HepG2 (cell line): Measurements from ENCODE around the gene NUP62. TPM values are rescaled to one million over a fixed set of nuclear protein-coding genes. Genes with fewer than 3 reads are reported as not detected.

Experiments
- ATAC-seq: fragments of 200-7000 bp; cut with Tn5 transposase; 3 replicates; pipeline ENCODE4 v1.9.1; 2020; ENCODE audit warnings: mild to moderate bottlenecking, moderate library complexity
- BruUV-seq: library from RNA; stranded (reverse); fragments of 400-500 nt; replicated peaks from 2 replicates; lab custom pipeline; 2021; lab: Mats Ljungman, UMichigan
- CTCF ChIA-PET: fragments of 300-600 bp; formaldehyde crosslinking; extraction: SDS; loops from one replicate; lab custom pipeline; 2021; ENCODE audit warnings: low total read pairs, inconsistent platforms, low intra/inter-chr PET ratio; lab: Yijun Ruan, JAX
- POLR2A ChIA-PET: fragments of 350-600 bp; sonication (Branson Sonifier 250); formaldehyde crosslinking; loops from one replicate; lab custom pipeline; 2020; ENCODE audit warnings: antibody characterized with exemption, inconsistent platforms; lab: Yijun Ruan, JAX
- DNase-seq: peaks from one replicate; pipeline ENCODE4 v3.0.0-alpha.2; 2015; ENCODE audit warnings: low spot score
- FAIRE-seq: peaks from 3 replicates; lab custom pipeline; 2011; peaks lifted over from hg19 to GRCh38; lab: Jason Lieb, UNC
- H2AFZ ChIP-seq: one replicate; pipeline ENCODE4 v1.6.1; 2011; ENCODE audit warnings: low read length, inconsistent platforms
- H3K27ac ChIP-seq: fragments of 300-600 bp; 3 replicates; pipeline ENCODE4 v1.8.0; 2011; ENCODE audit warnings: mixed run types, mild to moderate bottlenecking, mixed read lengths, low read length, inconsistent platforms; ENCODE audit not compliant: insufficient read depth; ENCODE audit errors: extremely low read length
- H3K27me3 ChIP-seq, 2 experiments: fragments of 200-600 bp in 1 of 2; 2 replicates in 1 of 2; 3 replicates in 1 of 2; pipeline versions ENCODE4 v1.6.0 to v1.8.0; 2011; ENCODE audit warnings: low read length in 2 of 2, mild to moderate bottlenecking in 2 of 2, moderate library complexity in 2 of 2, inconsistent platforms in 1 of 2; ENCODE audit not compliant: insufficient read depth in 2 of 2, control insufficient read depth in 1 of 2
- H3K36me3 ChIP-seq, 2 experiments: fragments of 200-600 bp in 1 of 2; replicated peaks in 1 of 2; 2 replicates in 1 of 2; 3 replicates in 1 of 2; pipeline versions ENCODE4 v1.5.1 to v1.8.0; 2011; ENCODE audit warnings: low read length in 2 of 2, inconsistent platforms in 1 of 2; ENCODE audit not compliant: insufficient read depth in 2 of 2, control insufficient read depth in 1 of 2
- H3K4me1 ChIP-seq: 2 replicates; pipeline ENCODE4 v1.5.1; 2012; ENCODE audit warnings: low read length, inconsistent platforms; ENCODE audit not compliant: insufficient read depth
- H3K4me2 ChIP-seq: 2 replicates; pipeline ENCODE4 v1.6.0; 2011; ENCODE audit warnings: low read depth, low read length, inconsistent platforms
- H3K4me3 ChIP-seq, 3 experiments: fragments of 200-600 bp in 1 of 3; sonication (generic), shearing (Covaris generic) in 1 of 3; replicated peaks in 1 of 3; 2 replicates each; pipeline ENCODE4 v1.5.1; 2011 to 2016; ENCODE audit warnings: low read length in 3 of 3, inconsistent platforms in 2 of 3, low read depth in 2 of 3, mild to moderate bottlenecking in 2 of 3, control low read depth in 1 of 3, mixed read lengths in 1 of 3; ENCODE audit not compliant: insufficient read depth in 1 of 3
- H3K79me2 ChIP-seq: one replicate; pipeline ENCODE4 v1.6.1; 2011; ENCODE audit warnings: low read length, inconsistent platforms; ENCODE audit not compliant: insufficient read depth
- H3K9ac ChIP-seq: 2 replicates; pipeline ENCODE4 v1.6.0; 2011; ENCODE audit warnings: mild to moderate bottlenecking, low read depth, low read length, inconsistent platforms; ENCODE audit not compliant: insufficient read depth
- H3K9me3 ChIP-seq: 2 replicates; pipeline ENCODE4 v1.5.1; 2012; ENCODE audit warnings: mild to moderate bottlenecking, low read length
- H4K20me1 ChIP-seq: 2 replicates; pipeline ENCODE4 v1.6.0; 2011; ENCODE audit warnings: inconsistent platforms, mild to moderate bottlenecking, low read length, moderate library complexity; ENCODE audit not compliant: insufficient read depth
- DMAP1 ChIP-seq: IDR thresholded peaks from 2 replicates; pipeline ENCODE4 v1.6.1; 2016
- TCF7L2 ChIP-seq: IDR thresholded peaks from 2 replicates; pipeline ENCODE4 v1.6.1; 2011; ENCODE audit warnings: mild to moderate bottlenecking, low read depth, low read length, moderate library complexity
- ZFP36L1 ChIP-seq: sonication (generic); formaldehyde crosslinking; IDR thresholded peaks from 2 replicates; pipeline ENCODE4 v1.8.0; 2022; ENCODE audit warnings: mild to moderate bottlenecking, missing genetic modification reagents, moderate library complexity
- ZNF253 ChIP-seq: sonication (generic); formaldehyde crosslinking; IDR thresholded peaks from 2 replicates; pipeline ENCODE4 v1.8.0; 2022; ENCODE audit warnings: mild to moderate bottlenecking, missing genetic modification reagents, borderline replicate concordance
- WGBS: methylation state at CpG from one replicate; pipeline ENCODE4 v1.1.6; 2017; ENCODE audit warnings: low lambda C conversion rate; 5-methylcytosine and 5-hydroxymethylcytosine counted together
- in situ Hi-C: cut with HindIII; loops from 2 replicates; pipeline ENCODE4 v1.10.0; 2017; ENCODE audit warnings: low pct_unique_long_range_greater_than_20kb; ENCODE audit not compliant: extremely low pct_ligation_motif_present
- intact Hi-C: fragments of 100-400 bp; cut with micrococcal nuclease; formaldehyde crosslinking; loops from one replicate; pipeline ENCODE4 v1.10.0; 2022; ENCODE audit not compliant: unreplicated experiment
- polyA plus RNA-seq, 8 experiments: library from polyadenylated mRNA; depleted of rRNA in 3 of 8; stranded (reverse) in 7 of 8; unstranded in 1 of 8; fragments of >200 nt; fragmentation: Illumina TruSeq in 4 of 8; extraction: Trizol in 4 of 8; gene quantifications; 2 replicates each; pipeline versions ENCODE4 v1.2.1 to v1.2.3, GENCODE V29; 2011 to 2016; ENCODE audit warnings: low read depth in 4 of 8, missing spikeins in 1 of 8, mixed read lengths in 1 of 8; ENCODE audit not compliant: insufficient read depth in 1 of 8
- total RNA-seq, 5 experiments: library from RNA; depleted of rRNA; stranded (reverse); fragments of >200 nt; fragmentation: Illumina TruSeq; extraction: Trizol; gene quantifications; 2 replicates each; pipeline ENCODE4 v1.2.3, GENCODE V29; 2016; ENCODE audit warnings: low read depth in 1 of 5
- TF ChIP-seq, protein P1 (sequence below): sonication (generic); formaldehyde crosslinking; IDR thresholded peaks from 2 replicates; pipeline ENCODE4 v1.4.0; 2020; ENCODE audit warnings: missing genetic modification reagents
- TF ChIP-seq, protein P2 (sequence below): IDR thresholded peaks from 2 replicates; pipeline ENCODE4 v1.6.1; 2016
- TF ChIP-seq, protein P3 (sequence below): sonication (generic); formaldehyde crosslinking; IDR thresholded peaks from 2 replicates; pipeline ENCODE4 v1.8.0; 2022; ENCODE audit warnings: mild to moderate bottlenecking, missing genetic modification reagents, borderline replicate concordance

The NUP62 gene
- total and polyA plus RNA-seq, 2 of the 13 experiments (the other 11 are each of a cell fraction or from before 2014, with no cell fraction given), result 16.5 to 41.5 TPM

DNA sequence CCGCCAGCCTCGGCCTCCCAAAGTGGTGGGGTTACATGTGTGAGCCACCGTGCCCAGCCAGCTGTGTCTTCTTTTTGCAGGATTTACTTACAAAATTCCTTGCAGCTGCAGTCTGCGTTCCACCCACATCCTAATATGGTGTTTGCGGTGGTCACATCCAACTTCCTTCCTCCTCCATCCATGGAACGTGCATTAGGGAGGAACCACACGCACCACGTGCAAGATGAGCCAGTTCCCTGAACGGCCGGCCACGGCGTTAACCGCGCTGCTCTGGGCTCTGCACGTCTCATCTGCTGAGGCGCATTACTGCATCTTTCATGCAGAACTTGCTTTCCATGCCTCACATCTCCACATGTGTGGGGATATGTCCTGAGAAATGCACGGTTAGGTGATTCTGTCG, 44.7 kb upstream of the NUP62 start:
- no TSS peak for BruUV-seq
- Histone ChIP-seq H3K4me2 (no peak overlapping the region), H3K79me2 (no peaks in the 10 kb centered on the region), H3K27ac (no peak overlapping the region), H2AFZ (no peak overlapping the region), H4K20me1 (no peaks in the 10 kb centered on the region), H3K36me3 (peaks cover 0 to 1% of the 10 kb centered on the region in 2 experiments; a peak in 1 of 5 replicates), H3K9ac (no peak overlapping the region), H3K9me3 (no peaks in the 10 kb centered on the region), H3K27me3 (peaks cover 0 to 4% of the 10 kb centered on the region in 2 experiments; a peak in 1 of 5 replicates), H3K4me3 (no peak overlapping the region), H3K4me1 (no peaks in the 10 kb centered on the region)
- DNase-seq (no peak), ATAC-seq (no peak), FAIRE-seq (no peak)
- POLR2A ChIA-PET, result no interaction called here
- TF ChIP-seq, protein P1, sequence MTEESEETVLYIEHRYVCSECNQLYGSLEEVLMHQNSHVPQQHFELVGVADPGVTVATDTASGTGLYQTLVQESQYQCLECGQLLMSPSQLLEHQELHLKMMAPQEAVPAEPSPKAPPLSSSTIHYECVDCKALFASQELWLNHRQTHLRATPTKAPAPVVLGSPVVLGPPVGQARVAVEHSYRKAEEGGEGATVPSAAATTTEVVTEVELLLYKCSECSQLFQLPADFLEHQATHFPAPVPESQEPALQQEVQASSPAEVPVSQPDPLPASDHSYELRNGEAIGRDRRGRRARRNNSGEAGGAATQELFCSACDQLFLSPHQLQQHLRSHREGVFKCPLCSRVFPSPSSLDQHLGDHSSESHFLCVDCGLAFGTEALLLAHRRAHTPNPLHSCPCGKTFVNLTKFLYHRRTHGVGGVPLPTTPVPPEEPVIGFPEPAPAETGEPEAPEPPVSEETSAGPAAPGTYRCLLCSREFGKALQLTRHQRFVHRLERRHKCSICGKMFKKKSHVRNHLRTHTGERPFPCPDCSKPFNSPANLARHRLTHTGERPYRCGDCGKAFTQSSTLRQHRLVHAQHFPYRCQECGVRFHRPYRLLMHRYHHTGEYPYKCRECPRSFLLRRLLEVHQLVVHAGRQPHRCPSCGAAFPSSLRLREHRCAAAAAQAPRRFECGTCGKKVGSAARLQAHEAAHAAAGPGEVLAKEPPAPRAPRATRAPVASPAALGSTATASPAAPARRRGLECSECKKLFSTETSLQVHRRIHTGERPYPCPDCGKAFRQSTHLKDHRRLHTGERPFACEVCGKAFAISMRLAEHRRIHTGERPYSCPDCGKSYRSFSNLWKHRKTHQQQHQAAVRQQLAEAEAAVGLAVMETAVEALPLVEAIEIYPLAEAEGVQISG (CRISPR knock-in tag), result no peak
- TF ChIP-seq, protein P2, sequence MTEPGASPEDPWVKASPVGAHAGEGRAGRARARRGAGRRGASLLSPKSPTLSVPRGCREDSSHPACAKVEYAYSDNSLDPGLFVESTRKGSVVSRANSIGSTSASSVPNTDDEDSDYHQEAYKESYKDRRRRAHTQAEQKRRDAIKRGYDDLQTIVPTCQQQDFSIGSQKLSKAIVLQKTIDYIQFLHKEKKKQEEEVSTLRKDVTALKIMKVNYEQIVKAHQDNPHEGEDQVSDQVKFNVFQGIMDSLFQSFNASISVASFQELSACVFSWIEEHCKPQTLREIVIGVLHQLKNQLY (CRISPR knock-in tag), result no peak
- TF ChIP-seq TCF7L2 (no peak), ZNF253 (CRISPR knock-in tag) (no peak), ZFP36L1 (CRISPR knock-in tag) (no peak), DMAP1 (CRISPR knock-in tag) (no peak)
- TF ChIP-seq, protein P3, sequence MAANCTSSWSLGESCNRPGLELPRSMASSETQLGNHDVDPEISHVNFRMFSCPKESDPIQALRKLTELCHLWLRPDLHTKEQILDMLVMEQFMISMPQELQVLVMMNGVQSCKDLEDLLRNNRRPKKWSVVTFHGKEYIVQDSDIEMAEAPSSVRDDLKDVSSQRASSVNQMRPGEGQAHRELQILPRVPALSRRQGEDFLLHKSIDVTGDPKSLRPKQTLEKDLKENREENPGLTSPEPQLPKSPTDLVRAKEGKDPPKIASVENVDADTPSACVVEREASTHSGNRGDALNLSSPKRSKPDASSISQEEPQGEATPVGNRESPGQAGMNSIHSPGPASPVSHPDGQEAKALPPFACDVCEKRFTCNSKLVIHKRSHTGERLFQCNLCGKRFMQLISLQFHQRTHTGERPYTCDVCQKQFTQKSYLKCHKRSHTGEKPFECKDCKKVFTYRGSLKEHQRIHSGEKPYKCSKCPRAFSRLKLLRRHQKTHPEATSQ (CRISPR knock-in tag), result no peak
- CTCF ChIA-PET, result no interaction called here
- 90% methylated on average over 18 of the region's 18 CpGs for WGBS
- intact Hi-C loops, result no loop called here
- in situ Hi-C loops, result no loop called here
